Gastroesophageal sphincter (tissue), 4 donors: ENCODE results near the gene ADAMTS9. TPM values are rescaled to one million over a fixed set of nuclear protein-coding genes. Genes with fewer than 3 reads are reported as not detected.
A peak's percentile ranks its signal among the peaks of the same experiment; 100 is the strongest.

Source experiments
- ATAC-seq: fragments of 150-250 bp; one replicate; pipeline ENCODE4 v1.9.1; 2016; ENCODE audit warnings: mild to moderate bottlenecking, moderate library complexity
- H3K27ac ChIP-seq, 4 donors: fragments of 200-600 bp; sonication (generic) in 3 of 4; 1 replicate in 3 of 4; 2 replicates in 1 of 4; pipeline ENCODE4 v1.5.1; 2016 to 2019
- H3K27me3 ChIP-seq: fragments of 200-600 bp; sonication (generic); one replicate; pipeline ENCODE4 v1.5.1; 2019
- H3K36me3 ChIP-seq, 2 donors: fragments of 200-600 bp; sonication (generic); one replicate each; pipeline ENCODE4 v1.5.1; 2019; ENCODE audit warnings: control low read depth in 1 of 2
- H3K4me1 ChIP-seq, 3 donors: fragments of 200-600 bp; sonication (generic); 1 replicate in 2 of 3; 2 replicates in 1 of 3; pipeline ENCODE4 v1.5.1; 2016 to 2019; ENCODE audit warnings: control low read depth in 2 of 3
- H3K4me3 ChIP-seq, 2 donors: fragments of 200-600 bp; sonication (generic); one replicate each; pipeline ENCODE4 v1.5.1; 2019; ENCODE audit warnings: mild to moderate bottlenecking in 1 of 2, moderate library complexity in 1 of 2
- H3K9me3 ChIP-seq, 3 donors: fragments of 200-600 bp; sonication (generic); one replicate each; pipeline ENCODE4 v1.5.1; 2017 to 2019; ENCODE audit warnings: control low read depth in 2 of 3
- CTCF ChIP-seq, 4 experiments: fragments of 200-600 bp in 2 of 4; fragments of 450-650 bp in 2 of 4; sonication (generic) in 1 of 4; IDR thresholded peaks; one replicate each; pipeline ENCODE4 v1.5.1; 2017 to 2019; ENCODE audit warnings: antibody characterized with exemption in 4 of 4, mild to moderate bottlenecking in 2 of 4, moderate library complexity in 2 of 4
- EP300 ChIP-seq: sonication (generic); formaldehyde crosslinking; IDR thresholded peaks from one replicate; pipeline ENCODE4 v1.6.1; 2017; ENCODE audit warnings: antibody characterized with exemption, mild to moderate bottlenecking
- POLR2A ChIP-seq, 2 donors: fragments of 450-650 bp; IDR thresholded peaks; one replicate each; pipeline ENCODE4 v1.6.1; 2017; ENCODE audit warnings: antibody characterized with exemption in 2 of 2, mild to moderate bottlenecking in 2 of 2, moderate library complexity in 1 of 2
- POLR2AphosphoS5 ChIP-seq: sonication (generic); formaldehyde crosslinking; IDR thresholded peaks from one replicate; pipeline ENCODE4 v1.6.1; 2017; ENCODE audit warnings: antibody characterized with exemption
- WGBS, 2 donors: methylation state at CpG; one replicate each; pipeline ENCODE4 v1.1.5; 2018; ENCODE audit warnings: low coverage in 1 of 2; 5-methylcytosine and 5-hydroxymethylcytosine counted together
- total RNA-seq, 4 donors: library from RNA; depleted of rRNA; stranded (reverse); fragments of >200 nt; gene quantifications; one replicate each; pipeline ENCODE4 v1.1.0, GENCODE V29; 2016

ADAMTS9 gene
- total RNA-seq, 4 donors from 2014 or later: 30.7 to 102 (median 48.3) TPM

- no peak for ATAC-seq
- Histone ChIP-seq H3K4me3 (no peak overlapping the region), H3K36me3 (no peaks in the 10 kb centered on the region), H3K4me1 (peaks cover 0 to 38% (median 0%) of the 10 kb centered on the region in 3 donors), H3K27ac (peak overlapping the region in 1 of 4 donors; percentile 6), H3K9me3 (no peaks in the 10 kb centered on the region), H3K27me3 (no peaks in the 10 kb centered on the region)
- WGBS, 2 donors: 43 to 64% methylated on average over 3 to 4 of the region's 4 CpGs
- TF ChIP-seq CTCF (IDR thresholded peaks at IDR 0.05) (no peak), EP300 (no peak), POLR2A (IDR thresholded peaks at IDR 0.05) (no peak), POLR2AphosphoS5 (no peak)
Measured at GRCh38 chr3:64586952-64587351, 100.8 kb downstream of the ADAMTS9 start.

GRCh38 chr3:64584179-64584578 lies 103.6 kb downstream of the ADAMTS9 start:
- H3K4me1 ChIP-seq: peaks cover 0 to 38% (median 0%) of the 10 kb centered on the region in 3 donors
- no peak overlapping the region for H3K4me3 ChIP-seq
- no peak for ATAC-seq
- peak overlapping the region in 3 of 4 donors; percentile 0 to 45 (median 43) for H3K27ac ChIP-seq
- H3K27me3 ChIP-seq: no peaks in the 10 kb centered on the region
- no peaks in the 10 kb centered on the region for H3K36me3 ChIP-seq
- no peaks in the 10 kb centered on the region for H3K9me3 ChIP-seq
- TF ChIP-seq EP300 (no peak), POLR2AphosphoS5 (no peak), POLR2A (IDR thresholded peaks at IDR 0.05) (no peak), CTCF (IDR thresholded peaks at IDR 0.05) (no peak)
- WGBS, 2 donors: 35 to 38% methylated on average over 1 of the region's 1 CpG

GRCh38 chr3:64578797-64579196 lies 109.0 kb downstream of the ADAMTS9 start:
- Histone ChIP-seq H3K27me3 (no peaks in the 10 kb centered on the region), H3K27ac (no peak overlapping the region), H3K4me1 (peaks cover 0 to under 1% (median 0%) of the 10 kb centered on the region in 3 donors), H3K36me3 (no peaks in the 10 kb centered on the region), H3K9me3 (no peaks in the 10 kb centered on the region), H3K4me3 (no peak overlapping the region)
- TF ChIP-seq POLR2A (IDR thresholded peaks at IDR 0.05) (no peak), POLR2AphosphoS5 (no peak), EP300 (no peak), CTCF (IDR thresholded peaks at IDR 0.05) (no peak)
- WGBS, 2 donors: 75 to 88% methylated on average over 3 of the region's 3 CpGs
- ATAC-seq: no peak

GRCh38 chr3:64578062-64578770 lies 109.6 kb downstream of the ADAMTS9 start:
- TF ChIP-seq POLR2A (IDR thresholded peaks at IDR 0.05) (no peak), CTCF (IDR thresholded peaks at IDR 0.05) (no peak), EP300 (no peak), POLR2AphosphoS5 (no peak)
- H3K36me3 ChIP-seq: no peaks in the 10 kb centered on the region
- 76 to 82% methylated on average over 6 to 7 of the region's 7 CpGs for WGBS, 2 donors

GRCh38 chr3:64576211-64576775 lies 111.5 kb downstream of the ADAMTS9 start:
- Histone ChIP-seq H3K4me1 (no peaks in the 10 kb centered on the region), H3K36me3 (no peaks in the 10 kb centered on the region), H3K27me3 (no peaks in the 10 kb centered on the region), H3K27ac (no peak overlapping the region), H3K9me3 (no peaks in the 10 kb centered on the region), H3K4me3 (no peak overlapping the region)
- no peak for ATAC-seq
- no peak for TF ChIP-seq CTCF (IDR thresholded peaks at IDR 0.05)
- no peak for TF ChIP-seq POLR2A (IDR thresholded peaks at IDR 0.05)
- no peak for TF ChIP-seq EP300
- WGBS, 2 donors: 98 to 100% methylated on average over 2 to 9 of the region's 10 CpGs

More at GRCh38 chr3:64578062-64578770, 109.6 kb downstream of the ADAMTS9 start:
- H3K9me3 ChIP-seq: no peaks in the 10 kb centered on the region
- no peak overlapping the region for H3K27ac ChIP-seq
- H3K4me1 ChIP-seq: no peaks in the 10 kb centered on the region
- H3K27me3 ChIP-seq: no peaks in the 10 kb centered on the region
- ATAC-seq: peak; percentile 19
- no peak overlapping the region for H3K4me3 ChIP-seq
